ENCODE measurements around the gene AMER2. TPM values are rescaled to one million over a fixed set of nuclear protein-coding genes. Genes with fewer than 3 reads are reported as not detected.

The AMER2 gene
- total and polyA plus RNA-seq, 9 of the 15 experiments (the other 6 are each of a cell fraction or from before 2014, with no cell fraction given), result not detected

- DNase-seq (ENCODE audit: extremely low read depth in 1 of 4, low spot score in 3 of 4) (no peak), FAIRE-seq (no peak), ATAC-seq (no peak)
- intact Hi-C loops (cut with micrococcal nuclease) (no loop called here), in situ Hi-C loops (cut with MboI) (no loop called here)
- H3K36me3 ChIP-seq (ENCODE audit: control insufficient read depth, insufficient read depth, low read length), result no peaks in the 10 kb centered on the region
- no peak overlapping the region for H2AFZ ChIP-seq (ENCODE audit: low read depth, low read length)
- H3K4me1 ChIP-seq (replicated peaks in 1 of 2; ENCODE audit: control insufficient read depth in 2 of 2, insufficient read depth in 2 of 2, low read length in 2 of 2), result peaks cover 0 to 5% of the 10 kb centered on the region in 2 experiments; a peak in 2 of 5 replicates
- no peaks in the 10 kb centered on the region for H3K79me2 ChIP-seq (ENCODE audit: control insufficient read depth, insufficient read depth, low read length)
- 35% methylated on average over 9 of the region's 75 CpGs for WGBS (ENCODE audit: insufficient coverage, low coverage, missing lambda C conversion rate)
- BruUV-seq (replicated peaks), result no TSS peak
- H3K27ac ChIP-seq (ENCODE audit: extremely low read depth, low read depth, low read length), result no peak overlapping the region
- no peak overlapping the region for H3K4me3 ChIP-seq
- H3K4me2 ChIP-seq (ENCODE audit: insufficient read depth, low read length), result no peak overlapping the region
- H3K9ac ChIP-seq (ENCODE audit: insufficient read depth in 1 of 2, low read depth in 2 of 2, low read length in 2 of 2), result no peak overlapping the region
- ChIA-PET POLR2A (interaction anchor here (1.7 kb wide), 1 partner anchor 32 kb away, joined by 3 read pairs; no protein-coding TSS in a partner anchor), CTCF (ENCODE audit: low intra/inter-chr PET ratio) (no interaction called here)
- H3K9me1 ChIP-seq (ENCODE audit: control insufficient read depth, insufficient read depth, low read length), result no peaks in the 10 kb centered on the region
- H4K20me1 ChIP-seq (replicated peaks; ENCODE audit: control insufficient read depth, insufficient read depth, low read length), result no peaks in the 10 kb centered on the region
- H3K9me3 ChIP-seq (replicated peaks; ENCODE audit: control insufficient read depth, insufficient read depth, low read depth, low read length), result no peaks in the 10 kb centered on the region
- peaks cover 5 to 31% of the 10 kb centered on the region in 2 experiments; a peak in 3 of 5 replicates for H3K27me3 ChIP-seq (ENCODE audit: control insufficient read depth in 2 of 2, insufficient read depth in 2 of 2, low read length in 2 of 2)
- no peak for TF ChIP-seq BRD9 (IDR thresholded peaks at IDR 0.05; ENCODE audit: low read depth, partially characterized antibody)
- TF ChIP-seq DLX4 (CRISPR knock-in tag; IDR thresholded peaks at IDR 0.05), result no peak
- no peak for TF ChIP-seq NR2F6 (CRISPR knock-in tag; IDR thresholded peaks at IDR 0.05)
- TF ChIP-seq ESRRB (CRISPR knock-in tag; IDR thresholded peaks at IDR 0.05; ENCODE audit: borderline replicate concordance), result no peak
- no peak for TF ChIP-seq PTBP1 (IDR thresholded peaks at IDR 0.05; ENCODE audit: low read depth, low read length)
- TF ChIP-seq ZNF217 (CRISPR knock-in tag; IDR thresholded peaks at IDR 0.05), result no peak
- no peak for TF ChIP-seq STAT6 (CRISPR knock-in tag; IDR thresholded peaks at IDR 0.05)
- no peak for TF ChIP-seq FOXK2 (conservative IDR thresholded peaks at IDR 0.05 in 1 of 2, IDR thresholded peaks at IDR 0.05 in 1 of 2; ENCODE audit: low read depth in 2 of 2)
- no peak for TF ChIP-seq ZNF239 (CRISPR knock-in tag; IDR thresholded peaks at IDR 0.05)
- TF ChIP-seq THRAP3 (IDR thresholded peaks at IDR 0.05; ENCODE audit: borderline replicate concordance), result no peak
- TF ChIP-seq, protein P1, sequence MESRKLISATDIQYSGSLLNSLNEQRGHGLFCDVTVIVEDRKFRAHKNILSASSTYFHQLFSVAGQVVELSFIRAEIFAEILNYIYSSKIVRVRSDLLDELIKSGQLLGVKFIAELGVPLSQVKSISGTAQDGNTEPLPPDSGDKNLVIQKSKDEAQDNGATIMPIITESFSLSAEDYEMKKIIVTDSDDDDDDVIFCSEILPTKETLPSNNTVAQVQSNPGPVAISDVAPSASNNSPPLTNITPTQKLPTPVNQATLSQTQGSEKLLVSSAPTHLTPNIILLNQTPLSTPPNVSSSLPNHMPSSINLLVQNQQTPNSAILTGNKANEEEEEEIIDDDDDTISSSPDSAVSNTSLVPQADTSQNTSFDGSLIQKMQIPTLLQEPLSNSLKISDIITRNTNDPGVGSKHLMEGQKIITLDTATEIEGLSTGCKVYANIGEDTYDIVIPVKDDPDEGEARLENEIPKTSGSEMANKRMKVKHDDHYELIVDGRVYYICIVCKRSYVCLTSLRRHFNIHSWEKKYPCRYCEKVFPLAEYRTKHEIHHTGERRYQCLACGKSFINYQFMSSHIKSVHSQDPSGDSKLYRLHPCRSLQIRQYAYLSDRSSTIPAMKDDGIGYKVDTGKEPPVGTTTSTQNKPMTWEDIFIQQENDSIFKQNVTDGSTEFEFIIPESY (CRISPR knock-in tag; IDR thresholded peaks at IDR 0.05), result no peak
- TF ChIP-seq ZNF263 (CRISPR knock-in tag; IDR thresholded peaks at IDR 0.05; ENCODE audit: borderline replicate concordance), result no peak
- TF ChIP-seq ZNF12 (CRISPR knock-in tag; IDR thresholded peaks at IDR 0.05), result no peak
- no peak for TF ChIP-seq RNF219 (CRISPR knock-in tag; IDR thresholded peaks at IDR 0.05)
- no peak for TF ChIP-seq ARNT (IDR thresholded peaks at IDR 0.05)
- no peak for TF ChIP-seq GATAD2A (IDR thresholded peaks at IDR 0.05)
- TF ChIP-seq NFIC (IDR thresholded peaks at IDR 0.05), result no peak
Measured at GRCh38 chr13:25170554-25171111, 1.5 kb downstream of the AMER2 start.

Data from K562 (cell line).